Right lobe of liver (tissue), 6 donors: Measurements from ENCODE around the gene ANKRD29. TPM values are rescaled to one million over a fixed set of nuclear protein-coding genes. Genes with fewer than 3 reads are reported as not detected.
"Not testable (repeated sequence)": the region's sequence is repeated elsewhere in the genome, so short reads cannot be mapped to it uniquely, and the experiment has no call there.

Source experiments
- ATAC-seq, 4 donors: fragments of 200-7000 bp; cut with Tn5 transposase; one replicate each; pipeline ENCODE4 v1.9.1; 2020; ENCODE audit warnings: mild to moderate bottlenecking in 4 of 4, moderate library complexity in 4 of 4
- DNase-seq, 3 donors: peaks; one replicate each; pipeline ENCODE4 v3.0.0-alpha.2; 2020
- H3K27ac ChIP-seq, 3 donors: fragments of 200-600 bp; one replicate each; pipeline ENCODE4 v1.8.0; 2022
- H3K27me3 ChIP-seq, 2 donors: fragments of 200-600 bp; one replicate each; pipeline ENCODE4 v1.8.0; 2022
- H3K36me3 ChIP-seq, 4 donors: fragments of 200-600 bp; sonication (generic) in 1 of 4; one replicate each; pipeline versions ENCODE4 v1.5.1 to v1.8.0; 2017 to 2022; ENCODE audit warnings: control low read depth in 1 of 4
- H3K4me1 ChIP-seq, 4 donors: fragments of 200-600 bp; sonication (generic) in 1 of 4; one replicate each; pipeline versions ENCODE4 v1.5.1 to v1.8.0; 2017 to 2022; ENCODE audit warnings: control low read depth in 1 of 4
- H3K4me3 ChIP-seq, 3 donors: fragments of 200-600 bp; one replicate each; pipeline ENCODE4 v1.8.0; 2022
- H3K9me3 ChIP-seq, 4 donors: fragments of 200-600 bp; sonication (generic) in 1 of 4; one replicate each; pipeline versions ENCODE4 v1.5.1 to v1.8.0; 2017 to 2022; ENCODE audit warnings: control low read depth in 1 of 4
- CTCF ChIP-seq, 4 donors: fragments of 200-600 bp in 3 of 4; fragments of 450-650 bp in 1 of 4; IDR thresholded peaks; one replicate each; pipeline versions ENCODE4 v1.5.1 to v1.8.0; 2016 to 2022; ENCODE audit warnings: antibody characterized with exemption in 4 of 4, mild to moderate bottlenecking in 2 of 4
- POLR2A ChIP-seq: fragments of 450-650 bp; IDR thresholded peaks from one replicate; pipeline ENCODE4 v1.6.1; 2017; ENCODE audit warnings: antibody characterized with exemption, mild to moderate bottlenecking
- WGBS: methylation state at CpG from one replicate; pipeline ENCODE4 v1.1.6; 2018; ENCODE audit warnings: low coverage, low lambda C conversion rate; ENCODE audit not compliant: insufficient coverage; ENCODE audit errors: missing lambda C conversion rate; 5-methylcytosine and 5-hydroxymethylcytosine counted together
- intact Hi-C, 2 donors: fragments of 100-400 bp; cut with DNase I; formaldehyde crosslinking; loops; one replicate each; pipeline versions ENCODE4 v1.11.2 to v1.14.1; 2022
- total RNA-seq, 6 experiments: library from RNA; depleted of rRNA in 2 of 6; stranded (reverse); fragments of >200 nt in 2 of 6; fragmentation: NEBNext Ultra II Directional in 3 of 6; extraction: Animal tissue kit (Norgen Biotek cat#: 25700) in 3 of 6; gene quantifications; one replicate each; pipeline versions ENCODE4 v1.1.0 to v1.2.4, GENCODE V29; 2016 to 2023
- donor health status: DM: no; HTN: yes; CAD: no.
- donor health status: DM: no; HTN: no; CAD: no.
- donor health status: DM: no; HTN: no; CAD: no.
- donor health status: DM: no; HTN: yes; CAD: no.
- donor health status: DM: no; HTN: yes; CAD: no.

ANKRD29 gene
- total RNA-seq, 6 experiments from 2014 or later = 0.39 to 4.8 (median 1.1) TPM

DNA sequence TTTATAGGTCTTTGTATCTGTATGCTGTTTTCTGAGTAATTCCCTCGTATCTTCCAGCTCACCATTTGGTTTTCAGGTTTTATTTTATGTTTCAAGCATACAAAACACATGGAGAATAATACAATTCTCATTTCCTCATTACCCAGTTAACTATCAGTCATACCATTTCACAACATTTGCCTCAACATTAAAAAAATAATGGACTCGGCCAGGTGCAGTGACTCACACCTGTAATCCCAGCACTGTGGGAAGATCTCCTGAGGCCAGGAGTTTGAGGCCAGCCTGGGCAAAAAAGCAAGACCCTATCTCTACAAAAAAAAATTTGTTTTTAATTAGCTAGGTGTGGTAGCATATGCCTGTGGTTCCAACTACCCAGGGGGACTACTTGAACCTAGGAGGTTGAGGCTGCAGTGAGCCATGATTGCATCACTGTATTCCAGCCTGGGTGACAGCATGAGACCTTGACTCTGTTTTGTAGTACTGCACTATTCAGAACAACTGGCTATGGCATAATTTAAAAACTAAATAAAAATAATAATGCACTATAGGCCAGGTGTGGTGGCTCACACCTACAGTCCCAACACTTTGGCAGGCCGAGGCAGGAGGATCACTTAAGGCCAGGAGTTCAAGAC, 96.7 kb downstream of the ANKRD29 start:
- WGBS = 54% methylated on average over 2 of the region's 3 CpGs
- intact Hi-C loops = no loop called here
- peaks cover 0 to 13% (median 0%) of the 10 kb centered on the region in 4 donors for H3K4me1 ChIP-seq

DNA sequence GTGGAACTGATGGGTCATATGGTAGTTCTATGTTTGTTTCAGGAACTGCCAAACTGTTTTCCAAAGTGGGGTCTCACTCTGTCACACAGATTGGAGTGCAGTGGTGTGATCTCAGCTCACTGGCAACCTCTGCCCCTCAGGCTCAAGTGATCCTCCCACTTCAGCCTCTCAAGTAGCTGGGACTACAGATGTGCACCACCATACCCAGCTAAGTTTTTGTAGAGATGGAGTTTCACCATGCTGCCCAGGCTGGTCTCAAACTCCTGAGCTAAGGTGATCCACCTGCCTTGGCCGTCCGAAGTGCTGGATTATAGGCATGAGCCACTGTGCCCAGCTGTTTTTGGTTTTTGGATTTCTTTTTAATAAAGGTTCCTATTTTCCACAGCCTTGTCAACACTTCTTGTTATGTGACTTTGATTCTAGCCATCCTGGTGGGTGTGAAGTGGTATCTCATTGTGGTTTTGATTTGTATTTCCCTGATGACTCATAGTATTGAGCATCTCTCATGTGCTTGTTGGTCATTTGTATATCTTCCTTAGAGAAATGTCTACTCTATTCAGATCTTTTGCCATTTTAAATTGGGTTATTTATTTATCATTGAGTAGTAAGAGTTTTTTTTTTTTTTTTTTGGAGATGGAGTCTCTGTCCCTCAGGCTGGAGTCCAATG, 99.2 kb downstream of the ANKRD29 start:
- Histone ChIP-seq H3K36me3 (peaks cover 0 to 64% (median 6%) of the 10 kb centered on the region in 4 donors), H3K4me3 (no peak overlapping the region), H3K9me3 (no peaks in the 10 kb centered on the region), H3K4me1 (no peaks in the 10 kb centered on the region), H3K27me3 (no peaks in the 10 kb centered on the region), H3K27ac (no peak overlapping the region)
- ATAC-seq (peak in 1 of 4 donors; percentile 61), DNase-seq (no peak)
- TF ChIP-seq POLR2A = no peak
- no peak for TF ChIP-seq CTCF (IDR thresholded peaks at IDR 0.05)
- intact Hi-C loops = no loop called here
- 100% methylated on average over 2 of the region's 2 CpGs for WGBS

More for the DNA sequence above, 96.7 kb downstream of the ANKRD29 start:
- Histone ChIP-seq H3K36me3 (peaks cover 0 to 53% (median 6%) of the 10 kb centered on the region in 4 donors), H3K9me3 (no peaks in the 10 kb centered on the region), H3K4me3 (no peak overlapping the region), H3K27me3 (no peaks in the 10 kb centered on the region), H3K27ac (no peak overlapping the region)
- DNase-seq (no peak), ATAC-seq (peak in 1 of 4 donors; percentile 65)
- TF ChIP-seq CTCF (IDR thresholded peaks at IDR 0.05) (no peak), POLR2A (no peak)

- intact Hi-C loops = no loop called here
- no peak for ATAC-seq
- Histone ChIP-seq H3K27ac (no peak overlapping the region), H3K36me3 (peaks cover 0 to 44% (median 6%) of the 10 kb centered on the region in 4 donors), H3K9me3 (no peaks in the 10 kb centered on the region), H3K27me3 (no peaks in the 10 kb centered on the region), H3K4me1 (peaks cover 0 to 4% (median 0%) of the 10 kb centered on the region in 4 donors), H3K4me3 (no peak overlapping the region)
- no peak for TF ChIP-seq CTCF (IDR thresholded peaks at IDR 0.05)
- TF ChIP-seq POLR2A = no peak
- 95% methylated on average over 3 of the region's 4 CpGs for WGBS
- DNase-seq = no peak
Measured at GRCh38 chr18:23560186-23560585, 102.5 kb downstream of the ANKRD29 start.

- ATAC-seq, H3K9me3 ChIP-seq: not testable (repeated sequence)
- 97% methylated on average over 8 of the region's 8 CpGs for WGBS
Measured at GRCh38 chr18:23557511-23557910, 105.2 kb downstream of the ANKRD29 start.

DNA sequence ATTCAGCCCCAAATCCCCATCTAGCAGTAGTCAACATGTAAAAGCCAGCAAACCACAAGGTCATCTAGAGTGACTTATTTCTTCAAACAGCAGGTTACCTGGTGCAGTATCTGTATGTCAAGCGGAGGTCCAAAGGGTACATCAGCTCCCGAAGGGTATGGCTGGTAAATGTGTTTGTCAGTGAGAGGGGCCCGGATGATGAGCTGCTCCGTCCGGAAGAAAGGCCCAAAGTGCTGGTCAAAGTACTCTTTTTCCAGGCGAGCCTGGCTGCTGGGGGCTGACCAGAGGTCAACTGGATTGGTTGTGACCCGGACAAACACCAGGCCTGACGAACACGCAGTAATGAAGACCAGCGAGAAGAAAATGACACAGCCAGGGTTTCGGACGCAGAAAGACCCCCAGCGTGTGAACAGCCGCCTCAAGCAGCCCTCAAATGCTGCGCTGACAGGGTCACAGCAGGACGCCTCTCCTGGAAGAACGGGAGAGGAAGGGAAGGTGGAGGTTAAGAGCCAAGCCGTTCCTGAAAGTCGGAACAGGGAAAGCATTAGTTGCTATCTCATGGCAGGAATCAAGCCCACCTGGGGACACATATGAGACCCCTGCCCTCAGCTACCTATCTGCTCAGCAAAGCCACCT, 106.4 kb downstream of the ANKRD29 start:
- TF ChIP-seq POLR2A (no peak), CTCF (IDR thresholded peaks at IDR 0.05) (no peak)
- peaks cover 0 to 4% (median 0%) of the 10 kb centered on the region in 4 donors for H3K4me1 ChIP-seq
- H3K4me3 ChIP-seq = peak overlapping the region in 1 of 3 donors; percentile 2
- H3K27me3 ChIP-seq = no peaks in the 10 kb centered on the region
- H3K9me3 ChIP-seq = no peaks in the 10 kb centered on the region
- peak overlapping the region in 1 of 3 donors; percentile 55 for H3K27ac ChIP-seq
- DNase-seq (no peak), ATAC-seq (peak in 3 of 4 donors; percentile 58 to 89 (median 81))
- intact Hi-C loops = no loop called here
- 81% methylated on average over 9 of the region's 19 CpGs for WGBS
- peaks cover 0 to 64% (median 12%) of the 10 kb centered on the region in 4 donors for H3K36me3 ChIP-seq

More at GRCh38 chr18:23557511-23557910, 105.2 kb downstream of the ANKRD29 start:
- peaks cover 0 to 61% (median 10%) of the 10 kb centered on the region in 4 donors for H3K36me3 ChIP-seq
- H3K4me3 ChIP-seq, H3K4me1 ChIP-seq, intact Hi-C loops, H3K27me3 ChIP-seq, H3K27ac ChIP-seq, DNase-seq: not testable (repeated sequence)
